GM19099 (cell line): ENCODE data around the gene PIK3AP1.

Source experiments
- POLR2A ChIP-seq: IDR thresholded peaks from 3 replicates; pipeline ENCODE4 v1.6.1; 2011; ENCODE audit warnings: low read depth; ENCODE audit not compliant: insufficient read length; ENCODE audit errors: extremely low read depth

Gene PIK3AP1

DNA sequence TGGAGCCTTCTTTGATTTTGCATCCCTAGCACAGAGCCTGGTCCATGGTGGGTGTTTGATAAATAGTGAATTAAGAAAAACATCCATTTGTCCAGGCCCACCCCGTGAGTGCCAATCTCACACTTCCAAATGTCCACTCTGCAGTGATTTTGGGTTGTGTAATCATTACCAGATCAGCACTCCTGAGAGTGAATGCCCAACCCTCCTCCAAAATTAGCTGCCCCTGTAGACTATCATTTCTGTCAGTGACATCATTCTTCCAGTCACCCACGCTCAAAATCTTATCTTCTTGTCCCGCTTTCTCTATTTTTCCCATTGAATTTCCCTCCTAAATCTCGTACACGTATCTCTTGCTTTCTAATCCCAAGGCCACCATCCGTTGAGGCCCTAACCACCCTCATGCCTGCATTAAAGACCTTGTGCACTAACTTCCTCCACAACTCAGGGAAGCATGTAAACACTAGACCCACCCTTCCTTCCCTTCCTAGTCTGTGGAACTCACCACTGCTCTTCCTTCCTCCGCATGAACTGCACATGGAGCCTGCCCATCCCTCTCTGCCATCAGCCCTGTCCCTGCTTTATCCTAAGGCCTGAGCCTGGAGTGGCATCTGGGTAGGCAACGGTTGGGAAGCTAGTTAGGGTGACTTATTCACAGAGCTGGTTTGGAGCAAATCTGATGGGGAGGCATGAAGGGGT, 32.8 kb downstream of the PIK3AP1 start:
- no peak for TF ChIP-seq POLR2A

DNA sequence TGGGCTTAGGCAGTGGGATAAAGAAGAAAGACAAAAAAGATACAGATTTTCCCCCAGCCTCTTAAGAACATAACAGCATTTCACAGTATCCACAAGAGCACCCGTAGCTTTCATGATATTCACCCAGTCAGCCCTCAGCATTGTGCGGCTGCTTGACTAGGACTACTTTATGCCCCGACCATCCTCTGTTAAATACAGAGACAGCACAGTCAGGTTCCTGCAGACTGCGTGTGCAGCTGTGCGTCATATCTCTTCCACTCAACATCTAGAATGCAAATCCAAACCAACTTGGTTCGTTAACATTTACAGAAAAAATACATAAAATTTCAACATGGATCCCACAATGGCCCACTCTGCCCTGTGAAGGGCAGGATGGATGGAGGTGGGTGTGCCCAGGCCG, 33.8 kb downstream of the PIK3AP1 start:
- no peak for TF ChIP-seq POLR2A

- no peak for TF ChIP-seq POLR2A
Observed at GRCh38 chr10:96685306-96685705, 35.0 kb downstream of the PIK3AP1 start.

DNA sequence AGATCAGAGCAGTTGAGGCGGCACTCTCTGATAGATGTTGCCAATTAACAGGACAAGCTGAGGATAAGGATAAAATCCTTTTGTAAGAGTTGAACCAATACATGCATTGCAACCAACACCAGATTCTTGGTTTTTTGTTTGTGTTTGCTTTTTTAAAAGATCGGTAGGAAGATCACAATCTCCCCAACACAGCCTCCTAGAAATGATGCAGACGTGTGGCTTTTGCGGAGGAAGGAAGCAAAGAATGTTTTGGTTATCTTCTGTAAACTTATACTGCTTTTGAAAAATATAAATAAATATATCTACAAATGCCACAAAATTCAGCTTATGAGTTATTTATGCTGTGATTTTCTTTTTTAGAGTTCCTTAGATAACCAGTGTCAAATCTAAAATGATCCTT, 35.5 kb downstream of the PIK3AP1 start:
- no peak for TF ChIP-seq POLR2A

DNA sequence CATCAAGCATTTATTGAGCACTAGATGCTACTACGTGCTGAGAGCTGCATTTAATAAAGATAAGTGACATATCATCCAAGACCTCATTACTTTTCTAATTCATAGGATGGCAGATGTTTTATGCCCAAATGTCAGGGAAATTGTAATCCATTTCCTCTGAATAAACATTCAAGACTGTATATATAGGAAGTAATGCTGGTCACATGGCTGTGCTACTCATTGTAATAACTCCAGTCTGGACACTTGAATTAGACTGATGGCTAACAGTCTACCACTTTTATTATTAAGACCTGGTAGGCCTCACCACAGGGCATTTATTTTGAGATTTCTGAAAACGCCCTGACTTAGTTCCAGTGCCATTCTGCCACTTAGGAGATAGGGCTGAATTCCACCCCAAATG, 36.6 kb downstream of the PIK3AP1 start:
- no peak for TF ChIP-seq POLR2A

- no peak for TF ChIP-seq POLR2A
Observed at GRCh38 chr10:96683065-96683464, 37.2 kb downstream of the PIK3AP1 start.

DNA sequence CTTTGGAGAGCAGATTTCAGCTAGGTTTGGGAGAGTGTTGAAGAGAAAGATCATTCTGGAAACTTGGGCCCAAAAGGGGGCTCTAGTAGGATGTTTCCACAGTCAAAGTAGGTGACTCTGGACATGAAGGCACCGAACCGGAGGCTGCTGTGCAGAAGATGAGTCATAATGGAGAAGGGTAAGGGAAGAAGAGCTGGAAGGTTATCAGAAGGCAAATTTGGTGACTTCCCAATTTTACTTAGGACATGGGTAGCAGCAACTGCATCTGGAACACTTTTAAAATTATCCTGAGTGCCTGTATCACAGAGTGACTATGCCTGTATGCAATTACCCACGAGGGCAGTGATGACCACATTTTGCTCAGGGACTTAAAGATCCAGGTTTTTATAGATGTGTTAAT, 38.8 kb downstream of the PIK3AP1 start:
- no peak for TF ChIP-seq POLR2A

GRCh38 chr10:96678725-96679124, 41.6 kb downstream of the PIK3AP1 start:
- no peak for TF ChIP-seq POLR2A

DNA sequence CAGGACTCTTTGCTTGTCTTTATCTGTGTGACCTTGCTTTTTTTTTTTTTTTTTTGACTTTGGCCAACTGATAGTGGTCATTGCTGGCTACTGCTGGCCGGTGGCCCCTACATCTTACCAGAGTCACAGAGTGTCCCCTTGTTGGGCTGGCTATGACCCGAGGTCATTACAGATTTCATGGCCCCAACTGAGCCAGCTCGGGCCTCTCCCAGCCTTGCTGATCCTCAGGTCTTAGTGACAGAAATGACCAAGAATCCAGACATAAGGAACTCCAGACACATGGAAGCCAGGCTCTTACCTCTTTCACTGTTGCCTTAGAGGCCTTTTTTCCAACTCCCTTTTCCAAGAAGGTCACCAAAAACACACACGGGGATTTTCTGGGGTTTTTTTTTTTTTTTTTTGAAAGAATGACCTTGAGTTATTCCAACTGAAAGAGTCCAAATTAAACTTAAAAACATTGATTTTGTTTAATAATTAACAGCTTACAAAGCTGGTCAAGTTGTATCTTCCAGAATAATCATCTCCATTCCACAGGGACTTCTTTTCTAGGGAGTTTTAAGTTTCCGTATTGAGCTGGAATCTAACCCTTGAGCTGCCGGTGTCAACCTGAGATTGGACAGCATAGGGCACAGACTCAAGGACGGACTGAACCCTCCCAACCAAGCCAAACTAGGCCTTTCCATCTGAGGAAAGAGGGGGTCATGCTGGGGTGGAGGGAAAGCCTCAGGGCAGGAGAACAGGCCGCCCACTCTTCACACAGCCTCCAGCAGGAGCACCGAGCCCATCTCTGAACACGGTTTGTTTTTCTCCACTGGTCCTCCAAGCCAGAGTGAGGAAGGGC, 43.8 kb downstream of the PIK3AP1 start:
- no peak for TF ChIP-seq POLR2A

- TF ChIP-seq POLR2A: no peak
Observed at GRCh38 chr10:96675846-96676245, 44.5 kb downstream of the PIK3AP1 start.

DNA sequence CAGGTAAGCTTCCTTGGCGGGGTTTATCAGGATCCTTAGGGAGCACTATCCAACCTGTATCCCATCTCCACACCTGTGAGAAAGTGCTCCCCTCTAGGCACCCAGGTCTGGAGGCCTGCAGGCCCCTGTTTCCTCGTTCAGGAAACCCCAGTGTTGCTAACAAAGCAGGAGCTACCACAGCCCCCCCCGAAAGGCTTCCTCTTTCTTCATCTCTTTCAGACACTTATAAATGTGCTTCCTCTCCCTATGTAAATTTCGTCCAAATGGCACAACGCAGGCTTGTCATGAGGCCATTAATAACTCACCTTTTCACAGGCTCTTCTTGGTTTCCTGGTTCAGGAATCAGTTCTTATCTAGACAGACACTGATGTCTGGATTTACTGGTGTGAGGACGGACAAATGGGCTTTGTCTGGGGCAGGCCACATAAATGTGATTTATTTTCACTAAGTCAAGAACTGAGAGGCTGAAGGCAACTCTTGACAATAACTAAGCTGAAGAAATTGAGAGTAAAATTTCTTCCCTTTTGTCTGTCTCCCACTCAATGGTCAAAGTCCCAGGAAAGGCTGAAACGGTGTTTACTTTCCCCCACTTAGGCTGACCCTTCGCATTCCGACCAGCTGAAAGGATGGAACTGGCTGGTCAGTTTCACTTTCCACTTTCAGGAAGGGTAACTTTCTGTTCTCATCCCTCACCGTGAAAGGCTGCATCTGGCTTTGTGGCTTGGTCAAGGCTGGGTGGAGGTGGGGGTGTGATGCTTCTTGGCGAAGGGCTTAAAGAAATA, 46.8 kb downstream of the PIK3AP1 start:
- TF ChIP-seq POLR2A: no peak

GRCh38 chr10:96672481-96673175, 47.7 kb downstream of the PIK3AP1 start:
- TF ChIP-seq POLR2A: no peak

DNA sequence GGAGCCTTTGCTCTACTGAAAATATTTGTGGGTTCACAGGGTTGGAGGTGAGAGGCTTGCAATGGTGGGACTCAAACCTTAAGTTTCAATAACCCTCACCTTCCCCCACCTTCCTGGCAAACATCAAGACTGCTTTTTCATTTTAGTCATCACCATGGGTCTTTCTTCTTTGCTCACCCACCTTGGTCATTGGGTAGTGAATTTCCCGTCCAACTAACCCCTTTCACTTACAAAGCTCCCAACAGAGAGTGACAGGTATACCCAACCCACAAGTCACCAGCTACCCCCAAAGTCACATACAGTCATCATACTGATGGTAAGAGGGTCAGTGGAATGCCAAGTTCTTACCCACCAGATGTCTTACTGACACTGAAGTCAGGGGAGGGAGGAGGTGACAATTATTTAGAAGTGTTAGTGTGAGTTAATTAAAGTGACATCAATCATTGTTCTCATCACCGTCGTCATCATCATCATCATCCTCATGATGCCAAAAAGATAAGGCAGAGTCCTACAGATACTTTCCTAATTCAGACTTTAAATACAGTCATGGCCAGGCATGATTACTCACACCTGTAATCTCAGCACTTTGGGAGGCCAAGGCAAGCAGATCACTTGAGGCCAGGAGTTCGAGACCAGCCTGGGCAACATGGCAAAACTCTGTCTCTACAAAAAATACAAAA, 49.0 kb downstream of the PIK3AP1 start:
- TF ChIP-seq POLR2A: no peak

DNA sequence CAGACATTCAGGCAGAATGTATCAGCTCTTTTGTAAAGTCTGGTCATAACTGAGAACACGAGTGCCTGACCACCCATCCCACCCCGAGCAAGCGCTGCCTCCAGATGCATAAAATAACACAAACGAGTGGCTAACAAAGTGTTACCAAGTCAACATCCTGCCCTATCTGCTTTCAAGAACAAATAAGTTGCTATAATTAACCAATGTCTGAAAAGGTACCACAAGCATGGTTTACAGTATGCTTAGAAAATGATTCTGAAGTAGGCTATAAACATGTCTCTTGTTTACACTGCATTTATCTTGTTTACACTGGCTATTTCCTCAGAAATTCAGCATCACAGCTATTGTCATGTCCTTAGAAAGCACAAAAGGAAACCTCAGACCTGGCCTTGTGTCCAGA, 49.5 kb downstream of the PIK3AP1 start:
- no peak for TF ChIP-seq POLR2A
